Measurements from ENCODE around the gene FLT4. TPM values are rescaled to one million over a fixed set of nuclear protein-coding genes. Genes with fewer than 3 reads are reported as not detected.

FLT4 gene
- polyA plus RNA-seq, 1 experiment: 0.27 TPM

GRCh38 chr5:180623411-180623834, 26.0 kb downstream of the FLT4 start:
- ChIA-PET POLR2A (no interaction called here), CTCF (no interaction called here)
- DNase-seq (ENCODE audit: low read depth): no peak
- TF ChIP-seq CTCF (IDR thresholded peaks at IDR 0.05; ENCODE audit: insufficient read depth, low read depth, low read length): no peak
- Histone ChIP-seq H3K36me3 (ENCODE audit: control insufficient read depth, insufficient read depth, low read length) (no peaks in the 10 kb centered on the region), H3K4me3 (ENCODE audit: low read depth, low read length) (no peak overlapping the region), H3K27me3 (ENCODE audit: control insufficient read depth, insufficient read depth, low read length) (no peaks in the 10 kb centered on the region)

- ChIA-PET CTCF (no interaction called here), POLR2A (no interaction called here)
- no peak for DNase-seq (ENCODE audit: low read depth)
- H3K36me3 ChIP-seq (ENCODE audit: control insufficient read depth, insufficient read depth, low read length): no peaks in the 10 kb centered on the region
- no peak overlapping the region for H3K4me3 ChIP-seq (ENCODE audit: low read depth, low read length)
- H3K27me3 ChIP-seq (ENCODE audit: control insufficient read depth, insufficient read depth, low read length): no peaks in the 10 kb centered on the region
- no peak for TF ChIP-seq CTCF (IDR thresholded peaks at IDR 0.05; ENCODE audit: insufficient read depth, low read depth, low read length)
Observed at GRCh38 chr5:180622910-180623309, 26.5 kb downstream of the FLT4 start.

- H3K4me3 ChIP-seq (ENCODE audit: low read depth, low read length): no peak overlapping the region
- ChIA-PET POLR2A (no interaction called here), CTCF (no interaction called here)
- H3K27me3 ChIP-seq (ENCODE audit: control insufficient read depth, insufficient read depth, low read length): no peaks in the 10 kb centered on the region
- H3K36me3 ChIP-seq (ENCODE audit: control insufficient read depth, insufficient read depth, low read length): no peaks in the 10 kb centered on the region
- no peak for TF ChIP-seq CTCF (IDR thresholded peaks at IDR 0.05; ENCODE audit: insufficient read depth, low read depth, low read length)
- no peak for DNase-seq (ENCODE audit: low read depth)
Observed at GRCh38 chr5:180621311-180621710, 28.1 kb downstream of the FLT4 start.

- ChIA-PET CTCF (interaction anchor here (1.3 kb wide), 1 partner anchor 19 kb away, joined by 3 read pairs; no protein-coding TSS in a partner anchor), POLR2A (no interaction called here)
- H3K27me3 ChIP-seq (ENCODE audit: control insufficient read depth, insufficient read depth, low read length): no peaks in the 10 kb centered on the region
- no peak for TF ChIP-seq CTCF (IDR thresholded peaks at IDR 0.05; ENCODE audit: insufficient read depth, low read depth, low read length)
- no peaks in the 10 kb centered on the region for H3K36me3 ChIP-seq (ENCODE audit: control insufficient read depth, insufficient read depth, low read length)
- no peak overlapping the region for H3K4me3 ChIP-seq (ENCODE audit: low read depth, low read length)
- no peak for DNase-seq (ENCODE audit: low read depth)
Observed at GRCh38 chr5:180620014-180620413, 29.4 kb downstream of the FLT4 start.

- ChIA-PET CTCF (interaction anchor here (0.6 to 1.5 kb wide), 5 partner anchors 11 to 57 kb away, joined by 3 to 9 read pairs (median 4); no protein-coding TSS in a partner anchor), POLR2A (no interaction called here)
- DNase-seq (ENCODE audit: low read depth): no peak
- TF ChIP-seq CTCF (IDR thresholded peaks at IDR 0.05; ENCODE audit: insufficient read depth, low read depth, low read length): no peak
- Histone ChIP-seq H3K27me3 (ENCODE audit: control insufficient read depth, insufficient read depth, low read length) (no peaks in the 10 kb centered on the region), H3K4me3 (ENCODE audit: low read depth, low read length) (no peak overlapping the region), H3K36me3 (ENCODE audit: control insufficient read depth, insufficient read depth, low read length) (no peaks in the 10 kb centered on the region)
Observed at GRCh38 chr5:180619563-180619915, 29.9 kb downstream of the FLT4 start.
